Subcutaneous abdominal adipose tissue (tissue), 5 donors: ENCODE results near the gene PCCA.

Experiments
- H3K27ac ChIP-seq: one replicate; pipeline ENCODE4 v1.7.0; 2013; ENCODE audit warnings: low read depth, mild to moderate bottlenecking, inconsistent platforms, low read length, moderate library complexity
- H3K27me3 ChIP-seq, 5 donors: one replicate each; pipeline ENCODE4 v1.7.0; 2013; ENCODE audit warnings: low read length in 5 of 5, inconsistent platforms in 1 of 5; ENCODE audit not compliant: control insufficient read depth in 5 of 5, insufficient read depth in 4 of 5
- H3K36me3 ChIP-seq, 5 donors: one replicate each; pipeline ENCODE4 v1.7.0; 2013; ENCODE audit warnings: low read length in 5 of 5; ENCODE audit not compliant: control insufficient read depth in 5 of 5, insufficient read depth in 5 of 5
- H3K4me1 ChIP-seq, 5 donors: one replicate each; pipeline ENCODE4 v1.7.0; 2013; ENCODE audit warnings: low read length in 5 of 5, mild to moderate bottlenecking in 3 of 5, moderate library complexity in 1 of 5; ENCODE audit not compliant: control insufficient read depth in 5 of 5, insufficient read depth in 5 of 5
- H3K4me3 ChIP-seq, 5 donors: one replicate each; pipeline ENCODE4 v1.7.0; 2013; ENCODE audit warnings: low read length in 5 of 5, low read depth in 1 of 5
- H3K9ac ChIP-seq, 5 donors: one replicate each; pipeline ENCODE4 v1.7.0; 2013; ENCODE audit warnings: low read length in 5 of 5, mild to moderate bottlenecking in 4 of 5, moderate library complexity in 3 of 5
- H3K9me3 ChIP-seq, 5 donors: one replicate each; pipeline ENCODE4 v1.7.0; 2013; ENCODE audit warnings: low read length in 5 of 5; ENCODE audit not compliant: control insufficient read depth in 5 of 5
- donor health status: healthy.
- donor health status: healthy.
- donor health status: healthy.
- donor health status: healthy.
- donor health status: healthy.

The PCCA gene

DNA sequence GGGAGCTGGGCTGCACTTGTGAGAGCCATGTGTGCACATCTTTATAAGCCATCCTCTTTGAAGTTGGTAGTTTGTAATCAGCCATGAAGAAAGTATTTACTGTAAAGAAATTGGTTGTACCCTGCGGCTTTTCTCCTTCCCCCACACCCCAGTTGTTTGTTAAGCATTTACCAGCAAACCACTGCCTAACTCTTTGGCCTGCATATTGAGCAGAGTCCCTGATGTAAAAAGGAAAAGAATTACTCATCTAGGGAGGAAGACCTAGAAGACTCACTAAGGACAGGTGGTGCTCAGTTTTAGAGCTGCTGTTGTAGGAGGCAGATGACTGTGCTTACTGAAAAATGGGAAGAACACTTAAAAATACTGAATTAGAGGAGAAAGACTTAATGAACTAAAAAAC lies 245.3 kb downstream of the PCCA start:
- no peak overlapping the region for H3K27ac ChIP-seq
- H3K9ac ChIP-seq = no peak overlapping the region
- no peaks in the 10 kb centered on the region for H3K9me3 ChIP-seq
- H3K36me3 ChIP-seq = peaks cover 6 to 20% (median 10%) of the 10 kb centered on the region in 5 donors
- no peak overlapping the region for H3K4me3 ChIP-seq
- no peaks in the 10 kb centered on the region for H3K27me3 ChIP-seq
- no peaks in the 10 kb centered on the region for H3K4me1 ChIP-seq

DNA sequence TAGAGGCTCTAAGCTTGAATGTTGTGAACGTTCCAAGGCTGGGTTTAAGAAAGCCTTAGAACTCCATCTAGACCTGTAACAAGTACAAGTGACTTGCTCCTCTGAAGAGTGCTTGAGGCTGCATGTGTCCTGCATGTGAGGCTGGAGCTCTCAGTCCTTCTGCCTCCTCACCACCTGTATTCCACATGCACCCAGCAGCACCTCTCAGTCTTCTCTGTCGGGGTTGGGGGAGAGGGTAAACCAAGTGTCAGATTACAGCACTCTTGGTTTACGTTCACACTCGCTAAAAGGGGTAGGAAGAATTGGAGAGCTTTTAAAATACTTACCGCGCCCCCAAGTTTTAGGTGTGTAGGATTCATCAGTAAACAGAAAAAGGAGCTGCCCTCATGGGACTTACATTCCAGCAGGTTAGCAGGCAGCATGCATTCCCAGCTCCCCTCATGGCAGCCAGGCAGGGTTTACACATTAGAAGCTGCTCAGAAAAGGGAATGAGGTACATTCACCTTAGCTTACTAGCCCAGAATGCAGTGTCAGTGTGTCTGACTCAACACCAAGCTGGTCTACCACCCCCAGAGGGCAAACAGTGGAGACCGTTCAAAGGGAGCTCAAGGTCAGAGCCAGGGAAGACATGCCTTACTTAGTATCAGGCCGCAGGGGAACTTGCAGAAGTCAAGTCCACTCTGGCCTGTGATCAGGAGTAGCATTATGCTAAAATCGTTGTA lies 248.1 kb downstream of the PCCA start:
- Histone ChIP-seq H3K27me3 (no peaks in the 10 kb centered on the region), H3K9ac (no peak overlapping the region), H3K9me3 (no peaks in the 10 kb centered on the region), H3K36me3 (peaks cover 0 to 25% (median 8%) of the 10 kb centered on the region in 5 donors), H3K4me1 (no peaks in the 10 kb centered on the region), H3K4me3 (no peak overlapping the region), H3K27ac (no peak overlapping the region)

DNA sequence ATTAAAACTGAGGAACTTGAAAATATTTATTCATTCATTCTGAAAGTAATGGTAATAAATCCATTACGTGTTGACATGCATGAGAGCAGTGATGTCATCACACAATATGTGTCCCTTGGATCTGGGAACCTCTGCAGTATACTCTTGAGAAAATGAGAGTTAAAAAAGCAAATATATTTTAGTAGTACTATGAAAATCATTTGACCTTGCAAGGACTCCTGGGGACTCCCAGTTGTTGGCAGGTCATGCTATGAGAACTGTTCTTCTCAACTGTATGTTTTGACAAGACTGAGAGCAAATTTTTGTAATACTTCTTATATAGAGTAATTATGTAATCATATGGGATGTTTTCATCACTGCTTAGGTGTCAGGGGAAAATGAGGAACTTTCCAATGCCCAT lies 249.4 kb downstream of the PCCA start:
- Histone ChIP-seq H3K36me3 (peaks cover 0 to 36% (median 10%) of the 10 kb centered on the region in 5 donors), H3K4me1 (no peaks in the 10 kb centered on the region), H3K4me3 (no peak overlapping the region), H3K27me3 (no peaks in the 10 kb centered on the region), H3K9me3 (no peaks in the 10 kb centered on the region), H3K9ac (no peak overlapping the region), H3K27ac (no peak overlapping the region)

DNA sequence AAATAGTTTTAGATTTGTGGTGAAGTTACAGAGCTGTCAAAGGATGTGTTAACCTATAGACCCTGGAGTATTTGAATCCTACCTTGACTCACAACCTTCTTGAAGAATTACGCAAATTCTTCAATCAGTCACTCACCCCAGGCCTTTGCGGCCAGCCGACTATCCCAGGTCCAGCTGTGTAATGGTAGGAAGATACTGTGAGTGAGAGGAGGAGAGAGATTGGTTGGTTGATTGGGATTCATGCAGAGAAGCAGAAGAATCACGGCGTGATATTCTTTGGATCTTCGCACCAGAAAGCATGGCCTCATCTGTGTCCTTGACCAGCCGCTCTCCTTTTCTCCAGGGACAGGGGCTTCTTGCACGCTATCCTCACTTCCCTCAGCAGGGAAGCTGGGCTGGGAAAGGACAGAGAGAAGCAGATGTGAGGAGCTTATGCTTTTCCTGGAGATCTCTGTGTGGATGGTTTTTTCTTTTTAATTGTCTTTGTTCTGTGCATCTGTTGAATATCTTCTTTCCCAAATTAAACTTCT lies 250.6 kb downstream of the PCCA start:
- no peak overlapping the region for H3K9ac ChIP-seq
- H3K4me1 ChIP-seq = no peaks in the 10 kb centered on the region
- no peaks in the 10 kb centered on the region for H3K9me3 ChIP-seq
- H3K4me3 ChIP-seq = no peak overlapping the region
- peaks cover 0 to 31% (median 8%) of the 10 kb centered on the region in 5 donors for H3K36me3 ChIP-seq
- H3K27ac ChIP-seq = no peak overlapping the region
- H3K27me3 ChIP-seq = no peaks in the 10 kb centered on the region

DNA sequence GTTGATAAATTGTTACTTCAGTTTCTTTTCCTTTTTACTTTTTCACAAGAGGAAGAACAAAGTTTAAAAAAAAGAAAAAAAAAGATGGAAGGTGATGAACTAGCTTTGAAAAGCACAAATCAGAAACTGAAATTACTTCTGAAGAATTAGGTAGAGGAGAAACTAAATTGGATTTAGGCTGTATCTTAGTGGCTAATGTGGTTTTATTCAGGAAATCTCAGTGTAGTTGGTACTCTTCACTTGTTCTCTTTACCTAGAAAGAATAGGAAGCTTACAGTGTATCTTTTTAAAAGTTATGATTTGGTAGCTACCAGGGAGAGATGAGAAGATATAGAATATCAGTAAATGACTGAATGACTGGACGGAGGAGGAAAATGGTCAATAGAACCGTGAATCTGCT lies 252.0 kb downstream of the PCCA start:
- Histone ChIP-seq H3K27me3 (no peaks in the 10 kb centered on the region), H3K9ac (no peak overlapping the region), H3K4me3 (no peak overlapping the region), H3K27ac (no peak overlapping the region), H3K36me3 (peaks cover 2 to 36% (median 11%) of the 10 kb centered on the region in 5 donors), H3K9me3 (peaks cover 0 to 6% (median 3%) of the 10 kb centered on the region in 5 donors), H3K4me1 (no peaks in the 10 kb centered on the region)

DNA sequence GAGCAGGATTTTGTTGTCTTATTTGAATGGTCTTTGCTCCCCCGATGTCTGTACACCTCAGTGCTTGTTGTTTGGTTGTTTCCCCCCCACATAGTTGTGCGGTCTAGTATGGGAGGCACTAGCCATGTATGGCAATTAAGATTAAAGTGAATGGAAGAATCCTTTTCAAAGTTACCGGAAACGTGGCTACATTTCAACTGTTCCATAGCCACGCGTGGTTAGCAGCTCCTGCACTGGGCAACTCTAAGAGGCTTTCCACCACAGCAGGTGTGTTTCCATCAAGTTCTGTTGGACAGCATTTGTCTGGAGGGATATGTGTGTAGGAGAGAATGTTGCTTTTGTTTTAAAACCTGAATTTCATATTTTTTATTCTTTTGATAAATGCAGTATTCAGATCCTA lies 252.4 kb downstream of the PCCA start:
- H3K27me3 ChIP-seq = no peaks in the 10 kb centered on the region
- H3K27ac ChIP-seq = no peak overlapping the region
- no peak overlapping the region for H3K4me3 ChIP-seq
- H3K4me1 ChIP-seq = no peaks in the 10 kb centered on the region
- no peak overlapping the region for H3K9ac ChIP-seq
- H3K36me3 ChIP-seq = peaks cover 2 to 36% (median 11%) of the 10 kb centered on the region in 5 donors
- peaks cover 0 to 7% (median 3%) of the 10 kb centered on the region in 5 donors for H3K9me3 ChIP-seq

DNA sequence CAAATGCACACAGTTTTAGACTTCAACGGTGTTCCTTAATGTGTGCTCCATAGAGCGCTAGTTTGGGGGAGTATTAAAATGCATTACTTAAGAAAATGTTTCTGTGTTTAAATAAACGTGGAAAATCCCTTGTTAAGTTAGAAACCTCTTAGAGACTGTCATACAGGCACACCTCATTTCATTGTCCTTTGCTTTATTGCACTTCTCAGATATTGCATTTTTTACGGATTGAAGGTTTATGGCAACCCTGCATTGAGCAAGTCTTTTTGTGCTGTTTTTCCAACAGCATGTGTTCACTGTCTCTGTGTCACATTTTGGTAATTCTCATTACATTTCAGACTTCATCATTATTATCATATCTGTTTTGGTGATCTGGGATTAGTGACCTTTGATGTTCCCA lies 255.7 kb downstream of the PCCA start:
- Histone ChIP-seq H3K9ac (no peak overlapping the region), H3K9me3 (peaks cover 0 to 7% (median 3%) of the 10 kb centered on the region in 5 donors), H3K36me3 (peaks cover 2 to 25% (median 9%) of the 10 kb centered on the region in 5 donors), H3K27ac (no peak overlapping the region), H3K4me1 (no peaks in the 10 kb centered on the region), H3K27me3 (no peaks in the 10 kb centered on the region), H3K4me3 (no peak overlapping the region)

DNA sequence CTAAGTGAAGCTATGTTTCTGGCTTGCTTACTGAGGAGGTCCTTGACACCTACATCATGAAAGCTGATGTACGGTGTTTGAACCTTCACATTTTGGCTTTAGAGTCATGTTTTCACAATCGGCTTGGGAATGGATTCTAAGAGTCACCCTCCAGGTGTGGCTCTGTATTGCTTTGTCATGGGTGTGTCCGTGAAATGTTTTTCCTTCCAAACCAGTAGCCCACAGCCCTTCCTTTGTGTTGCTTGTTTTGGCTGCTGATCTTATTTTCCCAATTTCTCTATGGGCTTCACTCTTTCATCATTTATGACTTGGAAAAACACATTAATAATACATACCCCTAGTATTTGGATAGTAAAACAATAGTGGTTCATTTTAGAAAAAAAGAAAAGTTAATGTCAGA lies 259.1 kb downstream of the PCCA start:
- H3K36me3 ChIP-seq = peaks cover 2 to 9% (median 3%) of the 10 kb centered on the region in 5 donors
- H3K4me1 ChIP-seq = peaks cover 0 to 4% (median 0%) of the 10 kb centered on the region in 5 donors
- no peaks in the 10 kb centered on the region for H3K27me3 ChIP-seq
- no peak overlapping the region for H3K4me3 ChIP-seq
- H3K9me3 ChIP-seq = peaks cover 0 to 7% (median 3%) of the 10 kb centered on the region in 5 donors
- no peak overlapping the region for H3K9ac ChIP-seq
- no peak overlapping the region for H3K27ac ChIP-seq

DNA sequence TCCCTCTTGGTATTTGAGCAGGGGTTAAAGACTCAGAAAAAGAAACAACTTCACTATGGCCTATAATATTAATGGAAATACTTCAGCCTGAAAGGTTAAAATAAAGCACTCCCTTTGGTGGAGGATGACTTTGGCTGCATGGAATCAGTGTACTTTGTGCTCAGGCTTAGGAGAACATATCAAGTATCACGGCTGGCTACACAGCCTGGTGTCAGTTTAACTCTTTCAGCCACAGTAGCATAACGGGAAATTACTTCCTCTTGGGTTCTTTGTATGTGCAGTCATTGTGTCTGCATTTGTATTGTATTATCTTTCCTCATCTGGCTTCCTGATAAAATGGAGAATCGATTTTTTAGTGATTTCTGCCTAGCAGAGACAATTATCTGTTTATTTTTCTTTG lies 260.7 kb downstream of the PCCA start:
- Histone ChIP-seq H3K27me3 (no peaks in the 10 kb centered on the region), H3K36me3 (peaks cover 0 to 4% (median 3%) of the 10 kb centered on the region in 5 donors), H3K27ac (no peak overlapping the region), H3K4me1 (peaks cover 0 to 4% (median 0%) of the 10 kb centered on the region in 5 donors), H3K9ac (no peak overlapping the region), H3K4me3 (no peak overlapping the region), H3K9me3 (peaks cover 0 to 7% (median 3%) of the 10 kb centered on the region in 5 donors)

DNA sequence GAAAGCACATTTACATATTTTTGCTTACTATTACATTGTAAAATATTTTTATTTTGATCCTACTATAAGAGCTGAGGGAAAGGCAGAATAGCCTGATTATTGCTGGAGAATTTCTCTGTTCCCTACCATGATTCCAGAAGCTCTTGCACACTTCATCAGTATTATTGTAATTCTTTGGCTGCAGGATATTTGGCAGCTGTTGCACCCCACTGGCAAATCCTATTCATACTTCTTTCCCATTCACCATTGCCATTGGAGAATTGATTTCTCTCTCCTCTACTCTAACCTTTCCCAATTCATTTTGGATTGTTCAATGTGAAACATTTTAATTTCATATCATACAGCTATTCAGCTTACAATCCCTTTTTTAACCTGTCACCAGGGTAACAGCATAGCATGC lies 261.7 kb downstream of the PCCA start:
- Histone ChIP-seq H3K4me1 (peaks cover 0 to 4% (median 0%) of the 10 kb centered on the region in 5 donors), H3K27me3 (no peaks in the 10 kb centered on the region), H3K9ac (no peak overlapping the region), H3K4me3 (no peak overlapping the region), H3K27ac (no peak overlapping the region), H3K36me3 (peaks cover 0 to 3% (median 0%) of the 10 kb centered on the region in 5 donors), H3K9me3 (peaks cover 0 to 3% (median 2%) of the 10 kb centered on the region in 5 donors)
